ENCODE data around the gene NR1H2. TPM values are rescaled to one million over a fixed set of nuclear protein-coding genes. Genes with fewer than 3 reads are reported as not detected.
A peak's percentile ranks its signal among the peaks of the same experiment; 100 is the strongest.

The NR1H2 gene
- total RNA-seq, 6 experiments from 2014 or later = 66.6 to 76.0 (median 70.1) TPM

- no peak overlapping the region for H3K27ac Mint-ChIP-seq
- peak; percentile 83 for TF ChIP-seq CTCF (IDR thresholded peaks at IDR 0.05)
- H3K4me1 Mint-ChIP-seq (ENCODE audit: low read depth) = peaks cover 6% of the 10 kb centered on the region
- H3K4me3 Mint-ChIP-seq = no peak overlapping the region
- H3K9me3 Mint-ChIP-seq = no peaks in the 10 kb centered on the region
- H3K27me3 Mint-ChIP-seq (ENCODE audit: insufficient read depth) = peaks cover 4% of the 10 kb centered on the region
- H3K36me3 Mint-ChIP-seq (ENCODE audit: low read depth) = peaks cover 11% of the 10 kb centered on the region; the same call in 1 of the 2 replicates
- peak; percentile 9 for DNase-seq
These were observed 38.8 kb downstream of the NR1H2 start for GRCh38 chr19:50414864-50415660.

GRCh38 chr19:50415661-50416033 lies 39.4 kb downstream of the NR1H2 start:
- Mint-ChIP-seq H3K4me3 (no peak overlapping the region), H3K9me3 (no peaks in the 10 kb centered on the region), H3K27ac (no peak overlapping the region), H3K4me1 (ENCODE audit: low read depth) (peaks cover 6% of the 10 kb centered on the region), H3K36me3 (ENCODE audit: low read depth) (peaks cover 11% of the 10 kb centered on the region; the same call in 1 of the 2 replicates), H3K27me3 (ENCODE audit: insufficient read depth) (peaks cover 6% of the 10 kb centered on the region)
- TF ChIP-seq CTCF (IDR thresholded peaks at IDR 0.05) = no peak
- no peak for DNase-seq

GRCh38 chr19:50416034-50416977 lies 40.0 kb downstream of the NR1H2 start:
- TF ChIP-seq CTCF (IDR thresholded peaks at IDR 0.05) = no peak
- H3K27me3 Mint-ChIP-seq (ENCODE audit: insufficient read depth) = peaks cover 6% of the 10 kb centered on the region
- no peak overlapping the region for H3K27ac Mint-ChIP-seq
- H3K36me3 Mint-ChIP-seq (ENCODE audit: low read depth) = peaks cover 11% of the 10 kb centered on the region; the same call in 1 of the 2 replicates
- no peak overlapping the region for H3K4me3 Mint-ChIP-seq
- peaks cover 6% of the 10 kb centered on the region for H3K4me1 Mint-ChIP-seq (ENCODE audit: low read depth)
- no peaks in the 10 kb centered on the region for H3K9me3 Mint-ChIP-seq
- DNase-seq = no peak

GRCh38 chr19:50417111-50418081 lies 41.1 kb downstream of the NR1H2 start:
- no peaks in the 10 kb centered on the region for H3K9me3 Mint-ChIP-seq
- peaks cover 8% of the 10 kb centered on the region; the same call in 1 of the 2 replicates for H3K36me3 Mint-ChIP-seq (ENCODE audit: low read depth)
- DNase-seq = no peak
- no peak for TF ChIP-seq CTCF (IDR thresholded peaks at IDR 0.05)
- H3K4me3 Mint-ChIP-seq = no peak overlapping the region
- peaks cover 6% of the 10 kb centered on the region for H3K4me1 Mint-ChIP-seq (ENCODE audit: low read depth)
- H3K27ac Mint-ChIP-seq = no peak overlapping the region
- peaks cover 6% of the 10 kb centered on the region for H3K27me3 Mint-ChIP-seq (ENCODE audit: insufficient read depth)

Data from HFFc6 (cell line).